ENCODE measurements around the gene RRM2. TPM values are rescaled to one million over a fixed set of nuclear protein-coding genes. Genes with fewer than 3 reads are reported as not detected.

RRM2 gene
- polyA plus RNA-seq, 3 donors: 1.5 TPM; not detected in 2

DNA sequence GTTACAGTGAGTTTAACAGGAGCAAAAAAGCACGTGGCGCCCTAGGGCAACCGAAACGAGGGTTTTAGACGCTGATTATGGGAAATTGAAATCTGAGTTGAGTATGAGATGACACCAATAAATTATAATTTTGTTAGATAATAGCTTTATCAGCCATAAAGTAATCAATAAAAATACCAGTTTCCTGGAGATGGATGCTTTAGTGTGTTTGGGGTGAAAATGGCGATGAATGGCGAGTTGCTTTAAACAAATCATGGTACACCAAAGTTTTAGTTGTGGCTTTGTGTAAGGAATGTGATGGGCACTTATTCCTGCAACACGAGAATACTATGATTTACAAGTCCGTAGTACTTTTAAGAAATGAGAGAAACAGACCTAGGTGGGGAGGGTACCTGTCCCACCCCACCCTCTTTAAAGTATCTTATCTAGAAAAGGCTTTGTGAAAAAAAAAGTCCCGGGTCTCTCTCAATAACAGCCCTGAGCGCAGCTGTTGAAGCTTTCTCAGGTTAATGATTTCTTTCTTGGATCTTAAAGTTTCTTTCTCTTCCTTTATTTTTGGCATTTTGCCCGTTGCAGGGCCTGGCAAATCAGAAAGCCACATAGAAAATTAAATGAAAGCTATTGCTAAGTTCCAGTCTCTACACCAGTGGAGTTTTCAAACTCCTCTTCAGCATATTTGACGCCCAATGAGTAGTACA lies 1.5 kb upstream of the RRM2 start:
- peak overlapping the region; percentile 63 to 86 for H3K27ac ChIP-seq (ENCODE audit: low read depth in 1 of 2, low read length in 2 of 2)
- H3K79me2 ChIP-seq (ENCODE audit: insufficient read depth, low read length): peaks cover 82% of the 10 kb centered on the region
- Mint-ChIP-seq H3K9me3 (no peaks in the 10 kb centered on the region), H3K4me3 (peak overlapping the region; percentile 95 to 98), H3K27me3 (ENCODE audit: low read depth in 3 of 3) (no peaks in the 10 kb centered on the region), H3K4me1 (peaks cover 58% of the 10 kb centered on the region), H3K36me3 (peaks cover 3 to 4% of the 10 kb centered on the region in 2 donors), H3K27ac (peak overlapping the region; percentile 83 to 99 (median 94))
- no peak for DNase-seq
- TF ChIP-seq, protein P1, sequence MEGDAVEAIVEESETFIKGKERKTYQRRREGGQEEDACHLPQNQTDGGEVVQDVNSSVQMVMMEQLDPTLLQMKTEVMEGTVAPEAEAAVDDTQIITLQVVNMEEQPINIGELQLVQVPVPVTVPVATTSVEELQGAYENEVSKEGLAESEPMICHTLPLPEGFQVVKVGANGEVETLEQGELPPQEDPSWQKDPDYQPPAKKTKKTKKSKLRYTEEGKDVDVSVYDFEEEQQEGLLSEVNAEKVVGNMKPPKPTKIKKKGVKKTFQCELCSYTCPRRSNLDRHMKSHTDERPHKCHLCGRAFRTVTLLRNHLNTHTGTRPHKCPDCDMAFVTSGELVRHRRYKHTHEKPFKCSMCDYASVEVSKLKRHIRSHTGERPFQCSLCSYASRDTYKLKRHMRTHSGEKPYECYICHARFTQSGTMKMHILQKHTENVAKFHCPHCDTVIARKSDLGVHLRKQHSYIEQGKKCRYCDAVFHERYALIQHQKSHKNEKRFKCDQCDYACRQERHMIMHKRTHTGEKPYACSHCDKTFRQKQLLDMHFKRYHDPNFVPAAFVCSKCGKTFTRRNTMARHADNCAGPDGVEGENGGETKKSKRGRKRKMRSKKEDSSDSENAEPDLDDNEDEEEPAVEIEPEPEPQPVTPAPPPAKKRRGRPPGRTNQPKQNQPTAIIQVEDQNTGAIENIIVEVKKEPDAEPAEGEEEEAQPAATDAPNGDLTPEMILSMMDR (IDR thresholded peaks at IDR 0.05): no peak
- H3K4me1 ChIP-seq (ENCODE audit: control insufficient read depth in 1 of 2, insufficient read depth in 2 of 2, low read length in 2 of 2): peaks cover 65 to 92% of the 10 kb centered on the region in 2 donors
- H3K27me3 ChIP-seq (ENCODE audit: control insufficient read depth in 2 of 2, insufficient read depth in 2 of 2, low read length in 2 of 2): no peaks in the 10 kb centered on the region
- peak overlapping the region; percentile 88 for H3K4me2 ChIP-seq (replicated peaks; ENCODE audit: extremely low read depth, low read length, poor library complexity, severe bottlenecking)
- no peaks in the 10 kb centered on the region for H4K20me1 ChIP-seq (ENCODE audit: insufficient read depth, low read length)
- H3K9me3 ChIP-seq (replicated peaks in 1 of 2; ENCODE audit: control insufficient read depth in 1 of 2, insufficient read depth in 1 of 2, low read length in 2 of 2): no peaks in the 10 kb centered on the region
- no peaks in the 10 kb centered on the region for H3K36me3 ChIP-seq (replicated peaks in 1 of 2; ENCODE audit: control insufficient read depth in 1 of 2, insufficient read depth in 2 of 2, low read length in 2 of 2)
- intact Hi-C loops (cut with micrococcal nuclease): loop anchor here (5.0 to 10.0 kb wide), 5 partner anchors 154 to 326 kb away; partner anchors contain the start of genes HPCAL1 (in 2 of the 2) and ODC1 (in 1 of the 2)
- peak overlapping the region; percentile 53 to 87 (median 58) for H3K4me3 ChIP-seq (replicated peaks in 1 of 3; ENCODE audit: low read depth in 2 of 3, low read length in 3 of 3)
- WGBS (ENCODE audit: insufficient coverage): 60% methylated on average over 2 of the region's 13 CpGs
- H2AFZ ChIP-seq (ENCODE audit: insufficient read depth, low read depth, low read length, poor library complexity, severe bottlenecking): peak overlapping the region; percentile 90
- peak overlapping the region; percentile 69 for H3K9ac ChIP-seq (ENCODE audit: insufficient read depth, low read length, poor library complexity, severe bottlenecking)

DNA sequence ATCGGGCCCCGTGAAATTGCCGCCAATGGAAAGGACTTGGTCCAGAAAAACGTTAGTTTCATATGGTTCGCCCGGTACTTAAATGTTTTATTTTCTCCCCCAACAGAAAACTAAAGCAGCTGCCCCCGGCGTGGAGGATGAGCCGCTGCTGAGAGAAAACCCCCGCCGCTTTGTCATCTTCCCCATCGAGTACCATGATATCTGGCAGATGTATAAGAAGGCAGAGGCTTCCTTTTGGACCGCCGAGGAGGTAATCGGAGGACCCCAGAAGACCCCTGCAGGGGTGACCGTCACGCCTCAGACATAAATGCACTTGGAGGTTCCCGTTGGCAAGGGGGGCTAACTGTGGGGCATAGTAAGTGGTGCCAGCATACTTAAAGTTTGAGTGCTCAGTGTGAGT lies 742 bp downstream of the RRM2 start:
- Histone ChIP-seq H3K27me3 (ENCODE audit: control insufficient read depth in 2 of 2, insufficient read depth in 2 of 2, low read length in 2 of 2) (no peaks in the 10 kb centered on the region), H3K27ac (ENCODE audit: low read depth in 1 of 2, low read length in 2 of 2) (peak overlapping the region in 1 of 2 donors; percentile 58), H3K79me2 (ENCODE audit: insufficient read depth, low read length) (peaks cover 96% of the 10 kb centered on the region), H3K36me3 (replicated peaks in 1 of 2; ENCODE audit: control insufficient read depth in 1 of 2, insufficient read depth in 2 of 2, low read length in 2 of 2) (peaks cover 0 to 12% of the 10 kb centered on the region in 2 donors), H4K20me1 (ENCODE audit: insufficient read depth, low read length) (no peaks in the 10 kb centered on the region), H2AFZ (ENCODE audit: insufficient read depth, low read depth, low read length, poor library complexity, severe bottlenecking) (peak overlapping the region; percentile 75), H3K9ac (ENCODE audit: insufficient read depth, low read length, poor library complexity, severe bottlenecking) (peak overlapping the region; percentile 77), H3K9me3 (replicated peaks in 1 of 2; ENCODE audit: control insufficient read depth in 1 of 2, insufficient read depth in 1 of 2, low read length in 2 of 2) (no peaks in the 10 kb centered on the region), H3K4me2 (replicated peaks; ENCODE audit: extremely low read depth, low read length, poor library complexity, severe bottlenecking) (peak overlapping the region; percentile 100), H3K4me1 (ENCODE audit: control insufficient read depth in 1 of 2, insufficient read depth in 2 of 2, low read length in 2 of 2) (peaks cover 45 to 70% of the 10 kb centered on the region in 2 donors), H3K4me3 (replicated peaks in 1 of 3; ENCODE audit: low read depth in 2 of 3, low read length in 3 of 3) (peak overlapping the region; percentile 64 to 85 (median 68))
- Mint-ChIP-seq H3K36me3 (peaks cover 5 to 11% of the 10 kb centered on the region in 2 donors), H3K4me3 (peak overlapping the region; percentile 84 to 89), H3K27me3 (ENCODE audit: low read depth in 3 of 3) (no peaks in the 10 kb centered on the region), H3K27ac (peak overlapping the region; percentile 63 to 94 (median 92)), H3K4me1 (peaks cover 57% of the 10 kb centered on the region), H3K9me3 (no peaks in the 10 kb centered on the region)
- intact Hi-C loops (cut with micrococcal nuclease): loop anchor here (5.0 to 10.0 kb wide), 5 partner anchors 152 to 324 kb away; partner anchors contain the start of genes HPCAL1 (in 2 of the 2) and ODC1 (in 1 of the 2)
- TF ChIP-seq, protein P1 (IDR thresholded peaks at IDR 0.05): no peak
- peak in 1 of 3 donors; percentile 31 for DNase-seq
- 22% methylated on average over 7 of the region's 18 CpGs for WGBS (ENCODE audit: insufficient coverage)
